Ecto neural progenitor cell (in vitro differentiated cells): ENCODE measurements around the gene FOXO3.

Source experiments
- DNase-seq: peaks from one replicate; pipeline ENCODE4 v3.0.0-alpha.2; 2018; ENCODE audit warnings: low spot score

FOXO3 gene

DNA sequence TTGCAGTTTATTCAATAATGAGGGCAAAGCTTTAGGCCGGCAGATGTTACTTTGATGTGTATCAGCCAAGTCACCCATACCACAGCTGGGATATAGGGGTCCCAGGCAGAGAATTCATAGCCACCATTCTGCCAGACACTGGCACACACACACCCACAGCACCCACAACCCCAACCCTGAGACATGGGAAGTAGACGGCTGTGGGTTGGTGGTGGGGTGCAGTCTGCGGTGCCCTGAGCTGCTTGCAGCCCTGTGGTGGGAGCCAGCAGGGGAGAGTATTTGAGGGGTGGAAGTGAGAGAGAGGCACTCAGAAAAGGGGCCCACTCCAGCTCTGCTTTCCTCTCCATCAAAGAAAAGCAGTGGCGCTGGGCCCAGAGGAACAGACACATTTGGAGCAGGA lies 125.3 kb downstream of the FOXO3 start:
- no peak for DNase-seq

DNA sequence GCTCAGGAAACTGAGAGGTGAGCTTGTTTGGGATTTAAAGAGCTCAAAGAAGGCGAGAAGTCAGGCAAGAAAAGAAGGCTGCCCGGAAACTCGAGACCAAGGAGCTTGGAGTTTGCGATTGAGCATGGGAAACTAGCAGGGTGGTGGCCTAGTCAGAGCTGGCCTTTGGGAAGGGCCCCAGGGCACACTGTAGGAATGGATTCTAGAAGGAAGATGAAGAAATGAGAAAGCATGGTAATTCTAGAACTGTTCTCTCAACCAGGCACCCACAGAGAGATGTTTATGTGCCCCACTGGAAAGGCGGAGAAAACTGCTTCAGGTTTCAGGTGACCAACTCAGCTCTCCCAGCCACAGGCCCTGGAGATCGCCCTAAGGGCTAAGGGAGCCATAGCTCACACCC lies 126.2 kb downstream of the FOXO3 start:
- no peak for DNase-seq

DNA sequence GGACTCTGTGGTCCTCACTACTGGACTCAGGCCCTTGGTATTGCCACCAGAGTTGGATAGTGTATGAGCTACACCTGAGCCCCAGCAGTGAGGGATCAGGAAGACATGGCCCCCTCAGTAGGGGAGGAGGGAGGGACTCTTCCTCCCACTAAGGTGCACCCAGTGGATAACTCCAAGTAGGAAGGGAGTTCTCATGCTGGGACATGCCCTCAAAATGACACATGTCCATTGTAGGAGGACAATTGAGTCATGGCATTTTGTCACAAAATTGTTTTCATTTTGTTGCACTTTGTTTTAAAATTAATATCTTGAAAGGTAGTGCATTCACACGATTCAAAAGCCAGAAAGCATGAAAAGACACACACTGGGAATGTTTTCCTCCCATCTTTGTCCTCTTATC lies 127.2 kb downstream of the FOXO3 start:
- no peak for DNase-seq

DNA sequence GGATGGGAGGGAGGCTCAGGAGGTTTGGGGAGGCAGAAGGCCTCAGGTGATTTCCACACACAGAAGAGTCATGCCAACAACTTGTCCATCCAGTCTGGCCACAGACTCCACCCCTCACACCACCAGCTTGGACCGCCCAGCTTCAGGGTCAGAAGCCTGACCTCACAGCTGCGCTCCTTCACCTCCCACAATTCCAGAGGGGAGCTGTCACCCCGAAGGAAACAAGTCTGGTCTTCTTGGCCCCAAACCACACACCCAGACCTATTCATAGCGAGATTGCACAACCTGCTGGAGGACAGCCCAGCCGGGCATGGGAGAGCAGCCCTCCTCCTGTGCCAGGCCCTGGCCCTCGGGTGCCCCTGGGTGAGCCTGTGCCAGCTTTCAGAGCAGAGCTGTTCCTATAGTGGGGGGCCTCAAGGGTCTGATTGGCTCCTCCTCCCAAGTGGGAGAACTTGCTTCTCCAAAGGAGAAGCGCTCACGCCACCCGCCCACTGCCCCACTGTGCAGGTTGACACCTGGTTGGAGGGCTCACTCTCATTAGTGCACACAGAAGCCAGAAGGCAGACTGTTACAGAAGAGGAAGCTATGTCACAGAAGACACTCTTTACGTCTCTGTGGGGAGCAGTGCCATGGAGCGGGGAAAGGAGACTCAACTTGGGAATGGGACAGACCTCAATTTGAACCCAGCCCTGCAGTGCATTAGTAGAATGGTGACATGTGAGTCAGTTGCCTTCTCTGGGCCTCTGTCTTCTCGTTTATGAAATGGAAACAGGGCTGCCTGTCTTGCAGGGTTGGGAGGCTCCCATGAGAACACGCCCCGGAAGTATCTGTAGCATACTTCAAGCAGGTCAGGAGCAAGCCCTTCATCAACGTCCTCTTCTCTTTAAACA lies 128.8 kb downstream of the FOXO3 start:
- DNase-seq, result no peak

DNA sequence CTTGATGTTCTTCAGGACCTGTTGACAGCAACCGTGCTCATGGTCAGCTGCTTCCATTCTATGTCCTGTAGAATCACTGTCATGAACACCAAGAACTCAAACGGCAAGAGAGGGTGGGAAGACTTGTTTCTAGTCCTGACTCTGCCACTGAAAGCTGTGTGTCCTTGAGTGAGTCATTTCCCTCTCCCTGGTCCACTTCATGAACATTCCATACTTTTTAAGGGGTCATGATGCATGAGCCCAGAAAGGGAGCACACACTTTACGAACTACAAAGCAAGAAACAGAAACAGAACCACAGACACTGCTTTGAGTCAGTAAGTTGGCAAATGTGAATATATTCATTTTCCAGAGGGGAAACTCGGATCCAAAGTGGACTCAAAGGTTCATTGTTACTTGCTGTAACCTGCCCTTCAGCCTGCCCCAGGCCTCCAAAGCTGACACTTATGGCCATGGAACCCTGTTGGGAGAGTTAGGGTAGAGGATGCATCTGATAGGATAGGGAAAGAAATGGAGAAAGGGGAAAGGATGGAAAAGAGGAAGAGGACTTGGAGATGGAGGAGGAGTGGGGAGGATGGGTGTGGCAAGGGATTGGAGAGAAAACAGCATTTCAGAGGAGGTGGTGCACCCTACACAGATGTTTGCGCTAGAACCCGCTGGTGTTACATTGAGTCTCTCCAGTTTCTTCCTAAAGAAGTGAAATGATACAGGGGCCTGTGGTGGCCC lies 129.8 kb downstream of the FOXO3 start:
- DNase-seq, result no peak

DNA sequence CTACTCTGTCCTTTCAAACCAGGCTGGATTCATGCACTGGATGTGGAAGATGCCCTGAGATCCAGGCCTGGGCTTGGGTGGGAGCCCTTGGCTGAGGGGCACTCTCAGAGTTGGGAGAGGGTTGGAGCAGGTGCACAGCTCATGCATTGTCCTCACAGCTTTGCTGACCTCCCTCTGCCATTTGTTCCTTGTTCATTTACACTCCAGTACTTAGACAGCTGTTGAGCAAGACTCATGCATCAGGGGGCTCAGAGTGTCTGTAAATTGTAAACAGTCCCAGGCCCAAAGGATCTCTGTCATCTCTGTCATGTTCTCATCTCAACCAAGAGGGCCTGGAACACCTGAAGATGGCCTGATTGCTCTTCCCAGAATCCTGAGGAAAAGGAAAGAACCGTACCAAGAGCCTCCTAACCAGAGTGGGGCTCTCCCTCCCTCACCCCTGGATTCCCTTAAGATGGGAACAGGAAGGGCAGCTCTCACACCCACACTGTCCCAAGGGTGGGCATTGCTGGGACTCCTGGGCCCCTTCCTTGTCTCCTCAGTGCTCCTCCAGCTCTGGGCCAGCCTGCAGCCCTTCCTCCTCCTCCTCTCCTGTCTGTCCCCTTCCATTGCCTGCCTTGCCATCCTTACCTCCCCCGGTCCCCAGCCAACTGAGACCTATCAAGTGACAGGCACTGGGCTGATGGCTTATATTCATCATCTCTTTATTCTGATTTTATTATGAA lies 132.9 kb downstream of the FOXO3 start:
- no peak for DNase-seq

DNA sequence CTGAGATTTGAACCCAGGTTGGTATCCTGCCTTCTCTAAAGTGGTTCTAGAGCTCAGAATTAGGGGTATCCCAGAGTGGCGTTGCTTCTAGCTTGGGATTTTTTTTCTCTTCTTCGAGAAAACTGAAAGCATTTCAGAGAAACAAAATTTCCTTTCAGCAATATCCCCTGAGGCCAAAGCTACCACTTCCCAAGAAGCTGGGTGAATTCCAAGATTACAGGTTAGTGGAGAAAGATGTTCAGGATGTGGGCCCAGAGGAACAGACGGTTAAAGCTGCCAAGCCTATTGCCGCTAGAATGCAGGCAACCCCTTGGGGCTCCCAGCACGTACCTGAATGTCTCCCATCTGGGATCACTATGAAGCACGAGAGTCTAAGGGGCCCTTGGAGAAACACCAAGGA lies 134.1 kb downstream of the FOXO3 start:
- DNase-seq, result no peak

DNA sequence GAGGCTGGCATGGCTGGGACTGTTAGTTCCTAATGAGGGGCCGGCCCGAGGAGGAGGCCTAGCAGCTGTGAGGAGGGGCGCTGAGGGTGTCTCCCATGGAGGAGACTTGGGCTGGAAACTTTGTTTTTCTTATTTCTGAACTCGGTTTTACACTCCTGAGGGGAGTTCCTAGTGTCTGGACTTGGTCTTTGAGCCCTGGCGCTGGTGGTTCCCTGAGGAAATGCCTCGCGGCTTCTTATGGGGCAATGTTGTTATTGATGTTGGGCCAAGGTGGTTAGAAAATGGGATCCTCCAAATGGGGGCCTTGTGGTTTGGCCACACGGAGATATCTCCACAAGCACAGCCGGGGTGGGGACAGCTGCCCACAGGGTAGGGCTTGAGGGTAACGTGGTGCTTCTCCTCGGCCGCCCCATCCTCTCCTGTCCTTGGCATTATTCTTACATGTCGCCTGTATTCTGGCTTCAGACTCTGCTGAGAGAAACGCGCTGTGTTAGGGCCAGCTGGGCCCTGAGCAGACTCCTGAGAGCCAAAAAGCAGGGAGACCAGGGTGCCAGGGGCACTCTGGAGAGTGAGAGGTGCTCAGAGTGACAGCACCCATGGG lies 136.9 kb downstream of the FOXO3 start:
- no peak for DNase-seq

DNA sequence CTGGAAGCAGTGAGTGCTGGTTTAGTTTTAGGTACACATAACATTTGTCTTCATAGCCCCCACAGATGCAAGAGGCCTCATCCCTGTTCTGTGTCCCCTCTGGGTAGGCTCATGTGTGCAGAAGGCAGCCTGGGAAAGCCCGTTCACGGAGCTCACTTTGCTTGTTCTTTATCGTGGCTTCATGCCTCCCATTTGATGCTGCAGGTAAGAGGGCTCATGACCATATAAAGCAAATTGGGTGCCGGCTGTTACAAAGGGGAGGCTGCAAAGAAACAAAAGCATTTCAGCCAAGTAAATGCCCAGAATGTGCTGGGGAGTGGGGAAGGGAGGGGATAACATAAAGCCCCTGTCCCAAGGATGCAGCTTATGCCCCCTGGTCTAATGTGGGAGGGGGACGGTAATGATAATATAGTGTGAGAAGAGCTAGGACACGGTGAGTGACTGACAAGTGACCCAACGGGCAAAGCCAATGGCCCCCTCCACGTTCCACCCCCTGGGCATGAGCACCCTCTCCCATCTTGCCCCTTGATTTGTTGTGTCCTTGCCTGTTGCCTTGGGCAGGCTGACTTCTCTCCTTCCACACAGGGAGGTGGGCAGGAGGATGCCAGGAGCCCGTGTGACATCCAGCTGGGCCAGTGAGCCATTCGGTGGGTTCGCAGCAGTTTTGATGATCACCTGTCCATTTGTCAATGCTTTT lies 138.0 kb downstream of the FOXO3 start:
- no peak for DNase-seq

DNA sequence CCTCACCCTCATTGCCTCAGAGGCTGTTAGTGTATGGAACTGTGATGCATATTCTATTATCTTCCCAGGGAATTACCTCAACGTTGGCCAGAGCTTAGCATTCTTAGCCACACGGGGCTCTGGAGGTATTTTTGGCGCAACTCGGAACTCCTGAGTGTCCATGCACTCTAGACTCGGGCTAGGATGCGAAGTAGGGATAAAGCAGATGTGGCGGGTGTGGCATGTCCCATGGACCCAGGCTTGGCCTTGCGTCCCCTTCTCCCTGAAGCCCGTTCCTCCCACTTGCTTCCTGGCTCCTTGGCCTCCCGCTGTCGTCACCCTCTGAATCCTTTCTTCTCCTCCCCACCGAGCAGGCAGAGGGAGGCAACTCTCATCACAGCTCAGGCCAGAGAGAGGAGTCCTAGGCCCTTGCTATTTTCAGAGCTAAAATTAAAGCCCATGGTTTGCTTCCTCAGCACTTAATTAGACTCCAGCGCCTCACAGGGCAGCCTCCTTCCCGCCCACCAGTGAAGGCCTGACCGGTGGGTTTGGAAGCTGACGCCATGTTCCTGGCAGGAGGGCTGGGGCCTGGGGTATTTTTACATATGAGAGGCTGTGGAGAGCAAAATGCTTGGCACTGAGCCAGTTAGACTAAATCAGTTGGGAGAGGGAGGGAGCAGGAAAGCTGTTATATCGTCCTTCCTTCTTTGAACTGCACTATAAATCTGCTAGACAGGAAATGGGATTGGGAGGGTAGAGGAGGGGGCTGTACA lies 138.7 kb downstream of the FOXO3 start:
- DNase-seq, result no peak

DNA sequence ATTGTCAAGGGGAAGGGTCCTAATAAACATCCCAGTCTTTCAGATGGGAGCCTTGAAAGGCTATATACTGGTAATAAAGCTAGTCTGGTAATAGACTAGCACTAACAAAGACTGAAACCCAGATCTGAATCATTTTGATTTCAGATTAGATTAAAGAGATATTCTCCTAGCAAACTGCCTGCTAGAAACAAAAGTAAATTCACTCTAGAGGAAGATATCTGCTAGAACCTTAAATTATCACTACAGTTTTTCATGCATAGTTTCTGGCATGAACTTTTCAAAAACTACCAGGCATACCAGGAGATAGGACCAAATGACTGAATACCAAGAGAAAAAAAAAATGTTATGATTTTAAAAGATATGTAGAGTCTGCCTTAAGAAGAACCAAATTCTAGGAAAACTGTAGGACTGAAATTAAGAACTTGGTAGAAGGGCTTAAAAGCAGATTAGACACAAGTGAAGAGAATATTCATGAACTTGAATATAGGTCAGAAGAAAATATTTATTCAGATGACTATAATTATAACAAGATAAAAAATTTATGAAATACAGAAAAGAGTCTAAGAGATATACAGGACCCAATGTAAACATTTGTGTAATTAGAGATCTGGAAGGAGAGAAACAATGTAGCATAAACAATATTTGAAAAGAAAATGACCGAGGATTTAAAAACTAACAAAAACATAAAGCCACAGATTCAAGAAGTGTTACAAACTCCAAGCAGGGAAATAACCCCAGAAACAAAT lies 141.6 kb downstream of the FOXO3 start:
- DNase-seq, result no peak

DNA sequence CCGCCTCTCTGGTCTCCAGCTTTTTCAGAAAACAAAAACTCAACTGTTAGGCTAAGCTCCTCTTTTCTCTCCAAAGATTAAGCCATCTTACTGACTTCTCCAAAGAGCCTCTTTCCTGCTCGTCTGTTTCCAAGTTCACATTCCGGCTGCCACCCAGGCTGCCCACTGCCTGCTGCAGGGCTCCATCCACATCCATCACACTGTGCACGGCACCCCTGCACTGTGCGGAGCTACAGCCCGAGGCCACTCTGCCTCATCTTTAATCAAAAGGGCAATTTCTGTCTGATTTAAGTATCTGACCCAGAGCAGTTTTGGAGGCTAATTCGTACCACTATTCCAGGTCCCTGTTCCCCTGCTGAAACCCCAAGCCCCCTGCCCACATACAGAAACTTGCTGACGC lies 145.9 kb downstream of the FOXO3 start:
- DNase-seq, result no peak

DNA sequence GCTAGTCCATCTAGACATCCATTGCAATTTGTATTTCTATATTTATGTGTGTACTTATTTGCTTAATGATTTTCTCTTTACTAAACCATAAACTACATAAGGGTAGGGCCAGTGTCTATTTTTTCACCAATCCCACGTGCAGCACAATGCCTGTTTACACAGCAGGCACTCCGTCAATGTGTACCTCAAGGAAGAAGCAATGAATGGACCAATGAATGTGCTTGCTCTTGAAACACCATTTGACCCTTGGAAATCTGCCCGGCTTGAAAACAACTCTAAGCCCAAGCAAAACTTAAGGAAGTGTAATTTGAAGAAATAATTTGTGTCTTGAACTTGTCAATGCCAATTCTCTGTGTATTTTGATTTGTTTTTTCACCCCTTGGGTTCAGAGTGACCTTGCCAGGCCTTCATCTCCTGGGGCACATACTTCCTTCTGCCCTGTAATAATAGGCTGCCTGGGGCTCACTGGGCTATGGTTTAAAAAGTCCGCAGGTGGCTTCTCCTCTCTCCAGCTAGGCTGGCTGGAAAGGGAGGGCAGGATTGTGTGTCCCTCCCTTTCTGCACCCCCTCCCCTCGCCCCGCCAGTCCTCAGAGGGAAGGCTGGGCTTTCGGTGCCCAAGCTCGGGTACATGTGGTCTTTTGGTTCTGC lies 146.7 kb downstream of the FOXO3 start:
- no peak for DNase-seq

DNA sequence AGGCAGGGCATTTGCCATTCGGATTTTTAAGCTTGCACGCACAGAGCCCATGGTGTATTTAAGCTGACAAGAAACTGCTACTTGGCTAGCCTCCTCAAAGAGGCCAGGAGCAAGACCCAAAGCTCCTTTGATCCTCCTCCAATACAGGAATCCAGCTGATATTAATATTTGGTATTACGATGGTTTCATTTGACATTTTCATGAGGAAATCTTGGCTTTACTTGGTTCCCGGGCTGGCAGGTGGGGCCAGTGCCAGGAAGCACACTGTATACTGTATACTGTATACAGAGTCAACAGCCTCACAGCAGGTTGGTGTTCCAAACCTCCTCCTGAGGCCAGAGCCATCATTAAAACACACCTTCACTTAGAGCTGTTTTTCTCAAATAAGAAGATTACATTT lies 149.3 kb downstream of the FOXO3 start:
- no peak for DNase-seq

DNA sequence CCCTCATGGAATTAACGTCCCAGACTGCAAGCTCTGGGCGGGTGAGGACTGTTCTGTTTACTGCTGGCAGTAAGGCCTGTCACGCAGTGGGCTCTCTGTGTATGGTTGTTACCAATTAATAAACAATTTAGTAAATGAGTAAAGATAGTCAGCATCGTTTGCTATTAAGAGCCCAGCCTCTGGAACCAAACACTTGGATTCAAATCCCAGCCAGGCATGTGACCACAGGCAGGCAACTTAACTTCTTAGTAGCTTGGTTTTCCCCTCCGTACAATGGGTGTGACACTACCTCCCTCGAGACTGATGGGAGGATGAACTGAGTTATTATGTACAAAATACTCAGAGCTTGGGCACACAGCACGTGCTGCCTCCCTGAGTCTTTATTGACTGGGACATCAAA lies 149.8 kb downstream of the FOXO3 start:
- DNase-seq, result no peak

DNA sequence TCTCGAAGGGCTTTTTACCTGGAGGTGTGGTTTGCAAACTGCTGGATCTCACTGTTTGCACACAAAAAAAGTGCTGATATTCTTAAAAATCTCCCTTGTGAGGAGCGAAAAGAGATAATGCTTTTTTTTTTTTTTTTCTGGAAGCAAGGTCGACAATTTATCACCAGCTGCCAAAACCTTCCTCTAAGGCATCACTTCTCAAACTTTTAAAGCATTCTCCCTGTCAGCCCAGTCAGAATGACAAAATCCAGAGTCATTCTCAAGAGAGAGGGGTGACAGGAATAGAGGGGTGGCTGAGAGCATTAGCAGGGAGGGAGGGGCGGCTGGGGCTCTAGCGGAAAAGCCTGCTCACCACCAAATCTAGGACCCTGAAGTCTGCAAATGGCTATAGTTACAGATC lies 150.4 kb downstream of the FOXO3 start:
- no peak for DNase-seq

DNA sequence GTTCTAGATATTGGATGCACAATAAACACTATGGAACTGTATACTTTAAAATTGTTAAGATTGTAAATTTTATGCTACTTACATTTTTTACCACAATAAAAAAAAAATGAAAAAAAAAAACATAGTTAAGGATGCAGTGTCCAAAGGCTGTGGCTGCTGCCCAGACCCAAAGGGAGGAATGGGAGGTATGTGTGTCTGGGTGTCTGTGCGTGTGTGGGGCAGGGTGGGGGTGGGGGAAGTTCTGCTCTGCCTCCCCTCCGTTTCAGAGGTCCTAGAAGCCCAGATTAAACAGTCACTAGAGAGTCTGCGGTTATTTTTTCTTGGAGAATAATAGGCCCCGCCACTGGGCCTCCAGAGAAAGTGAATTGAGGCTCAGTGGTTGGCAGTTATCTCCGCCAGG lies 151.1 kb downstream of the FOXO3 start:
- no peak for DNase-seq

DNA sequence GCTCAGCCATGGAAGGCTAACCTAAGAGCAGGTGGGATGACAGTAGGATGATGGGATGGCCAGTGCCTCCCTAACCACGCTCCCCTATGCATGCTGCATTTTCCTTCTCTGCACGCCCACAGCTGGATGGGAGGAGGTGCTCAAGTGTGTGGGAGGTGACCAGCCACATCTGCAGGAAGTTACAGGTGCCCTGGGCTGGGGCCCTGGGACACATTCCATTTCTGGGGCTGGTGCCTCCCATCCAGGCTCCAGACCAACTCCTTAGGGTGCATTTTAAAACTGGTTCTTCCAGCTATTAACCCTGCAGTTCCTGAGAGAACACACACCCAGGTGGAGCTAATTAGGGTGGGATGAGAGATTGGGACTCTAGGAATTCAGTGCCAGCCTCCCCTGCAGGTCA lies 152.2 kb downstream of the FOXO3 start:
- no peak for DNase-seq

DNA sequence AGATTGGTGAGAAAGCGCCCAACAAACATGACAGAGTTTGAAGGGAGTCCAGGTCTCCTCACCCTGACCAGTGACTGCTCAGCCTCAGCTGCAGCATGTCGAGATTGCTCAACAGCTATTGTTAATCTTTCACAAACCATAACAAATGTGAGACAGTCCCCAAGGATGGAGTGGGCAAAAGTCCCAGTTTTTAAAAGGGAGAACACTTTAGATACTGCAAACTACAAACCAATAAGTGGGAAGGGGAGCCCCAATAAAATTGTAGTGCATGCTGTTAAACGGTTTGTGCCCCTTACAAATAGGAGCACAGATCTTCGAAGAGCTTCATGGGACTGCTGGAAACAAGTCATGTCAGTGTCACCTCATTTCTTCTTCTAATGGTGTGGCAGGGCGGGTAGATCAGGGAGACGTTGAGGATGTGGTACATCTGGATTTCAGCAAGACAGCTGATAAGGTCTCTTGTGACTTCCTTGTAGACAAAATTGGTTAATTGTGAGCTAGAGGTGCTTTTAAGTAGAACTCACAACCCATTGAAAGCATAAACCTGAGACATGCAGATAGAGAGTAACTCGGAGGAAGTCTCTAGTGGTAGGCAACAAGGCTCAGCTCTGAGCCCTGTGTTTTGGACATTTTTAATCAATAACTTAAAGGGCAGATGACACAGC lies 153.5 kb downstream of the FOXO3 start:
- no peak for DNase-seq
